ENCODE measurements around the gene CACNA2D2.

Gene CACNA2D2

GRCh38 chr3:50371133-50371685, 132.2 kb downstream of the CACNA2D2 start:
- FAIRE-seq: no peak
- DNase-seq (ENCODE audit: low spot score): no peak

- no peak for FAIRE-seq
- no peak for DNase-seq (ENCODE audit: low spot score)
These were observed 132.8 kb downstream of the CACNA2D2 start for GRCh38 chr3:50370594-50370993.

- no peak for FAIRE-seq
These were observed 134.3 kb downstream of the CACNA2D2 start for GRCh38 chr3:50369012-50369670.

GRCh38 chr3:50365842-50366220, 137.6 kb downstream of the CACNA2D2 start:
- DNase-seq (ENCODE audit: low spot score): no peak
- no peak for FAIRE-seq

More at GRCh38 chr3:50369012-50369670, 134.3 kb downstream of the CACNA2D2 start:
- DNase-seq (ENCODE audit: low spot score): no peak

- FAIRE-seq (no peak), DNase-seq (ENCODE audit: low spot score) (peak; percentile 3)
These were observed 138.2 kb downstream of the CACNA2D2 start for GRCh38 chr3:50365080-50365841.

GRCh38 chr3:50364573-50365079, 138.8 kb downstream of the CACNA2D2 start:
- no peak for FAIRE-seq
- no peak for DNase-seq (ENCODE audit: low spot score)

GRCh38 chr3:50359760-50360110, 143.7 kb downstream of the CACNA2D2 start:
- DNase-seq (ENCODE audit: low spot score): no peak
- FAIRE-seq: no peak

GRCh38 chr3:50358911-50359759, 144.3 kb downstream of the CACNA2D2 start, which contains the start of gene TMEM115:
Gene TMEM115 (minus strand): TSS chr3:50359521. CDS start chr3:50359063, 458 bp downstream.
- DNase-seq (ENCODE audit: low spot score): peak; percentile 95
- peak; percentile 84 for FAIRE-seq

- FAIRE-seq (no peak), DNase-seq (ENCODE audit: low spot score) (no peak)
These were observed 145.0 kb downstream of the CACNA2D2 start for GRCh38 chr3:50358355-50358910.

- DNase-seq (ENCODE audit: low spot score) (no peak), FAIRE-seq (no peak)
These were observed 146.0 kb downstream of the CACNA2D2 start for GRCh38 chr3:50357481-50357880.

- no peak for DNase-seq (ENCODE audit: low spot score)
- FAIRE-seq: no peak
These were observed 146.9 kb downstream of the CACNA2D2 start for GRCh38 chr3:50356553-50356952.

- DNase-seq (ENCODE audit: low spot score) (no peak), FAIRE-seq (no peak)
These were observed 147.4 kb downstream of the CACNA2D2 start for GRCh38 chr3:50355829-50356552.

- DNase-seq (ENCODE audit: low spot score): no peak
- no peak for FAIRE-seq
These were observed 148.6 kb downstream of the CACNA2D2 start for GRCh38 chr3:50354850-50355249.

- FAIRE-seq: no peak
These were observed 149.2 kb downstream of the CACNA2D2 start for GRCh38 chr3:50354186-50354764.

GRCh38 chr3:50353245-50354004, 150.0 kb downstream of the CACNA2D2 start:
- FAIRE-seq (no peak), DNase-seq (ENCODE audit: low spot score) (no peak)

More at GRCh38 chr3:50354186-50354764, 149.2 kb downstream of the CACNA2D2 start:
- DNase-seq (ENCODE audit: low spot score): no peak

GRCh38 chr3:50352781-50353180, 150.7 kb downstream of the CACNA2D2 start:
- FAIRE-seq (no peak), DNase-seq (ENCODE audit: low spot score) (peak; percentile 65)

GRCh38 chr3:50351323-50351697, 152.1 kb downstream of the CACNA2D2 start:
- DNase-seq (ENCODE audit: low spot score) (no peak), FAIRE-seq (no peak)

- FAIRE-seq: no peak
- DNase-seq (ENCODE audit: low spot score): peak; percentile 80
These were observed 152.7 kb downstream of the CACNA2D2 start, which contains the start of the genes CYB561D2 and NPRL2 for GRCh38 chr3:50350527-50351322. Gene CYB561D2 (plus strand): TSS chr3:50350862. CDS start chr3:50351434, 572 bp downstream. Gene NPRL2 (minus strand): TSS chr3:50350775. CDS start chr3:50350652, 123 bp downstream.

All from RCC 7860 (cell line).